Nephron (organoid): Measurements from ENCODE around the gene SBK2.

Experiments
- H3K27ac Mint-ChIP-seq, 3 experiments: 2 replicates each; pipeline ENCODE4 v1.8.0; 2020; ENCODE audit warnings: mixed read lengths in 3 of 3, mild to moderate bottlenecking in 2 of 3, moderate library complexity in 1 of 3
- H3K27me3 Mint-ChIP-seq: 2 replicates; pipeline ENCODE4 v1.8.0; 2021; ENCODE audit warnings: low read depth, mild to moderate bottlenecking, moderate library complexity, mixed read lengths
- H3K36me3 Mint-ChIP-seq: 2 replicates; pipeline ENCODE4 v1.8.0; 2020; ENCODE audit warnings: low read depth, mixed read lengths
- H3K4me1 Mint-ChIP-seq: 2 replicates; pipeline ENCODE4 v1.8.0; 2020; ENCODE audit warnings: mixed read lengths
- H3K4me3 Mint-ChIP-seq, 3 experiments: 2 replicates each; pipeline ENCODE4 v1.8.0; 2020; ENCODE audit warnings: mild to moderate bottlenecking in 3 of 3, mixed read lengths in 3 of 3, moderate library complexity in 2 of 3
- H3K9me3 Mint-ChIP-seq: 2 replicates; pipeline ENCODE4 v1.8.0; 2020; ENCODE audit warnings: mixed read lengths
- TF ChIP-seq, protein P1 (sequence below), 3 experiments: fragments of 200-600 bp; sonication (generic); IDR thresholded peaks; one replicate each; pipeline ENCODE4 v1.5.0; 2021; ENCODE audit warnings: antibody characterized with exemption in 3 of 3; ENCODE audit not compliant: unreplicated experiment in 3 of 3

Gene SBK2

DNA sequence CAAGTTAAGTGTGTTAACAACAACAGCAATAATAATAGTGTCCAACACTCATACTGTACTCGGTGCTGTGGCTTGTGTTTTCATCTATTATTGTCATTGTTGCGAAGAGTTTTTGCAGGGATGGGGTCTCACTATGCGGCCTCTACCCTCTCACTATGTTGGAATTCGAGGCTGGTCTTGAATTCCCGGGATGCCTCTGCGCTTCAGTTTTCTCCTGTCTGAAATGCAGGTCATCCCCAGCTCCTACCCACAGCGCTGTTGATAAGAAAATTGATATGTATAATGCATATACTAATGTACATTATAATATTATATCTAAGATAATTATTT is 13.4 kb upstream of the SBK2 start:
- Mint-ChIP-seq H3K9me3 (no peaks in the 10 kb centered on the region), H3K27me3 (peaks cover 44% of the 10 kb centered on the region), H3K36me3 (no peaks in the 10 kb centered on the region), H3K4me3 (peak overlapping the region in 2 of 3 experiments; percentile 55 to 56), H3K4me1 (peaks cover 37% of the 10 kb centered on the region), H3K27ac (peak overlapping the region in 2 of 3 experiments; percentile 17 to 75)
- TF ChIP-seq, protein P1, sequence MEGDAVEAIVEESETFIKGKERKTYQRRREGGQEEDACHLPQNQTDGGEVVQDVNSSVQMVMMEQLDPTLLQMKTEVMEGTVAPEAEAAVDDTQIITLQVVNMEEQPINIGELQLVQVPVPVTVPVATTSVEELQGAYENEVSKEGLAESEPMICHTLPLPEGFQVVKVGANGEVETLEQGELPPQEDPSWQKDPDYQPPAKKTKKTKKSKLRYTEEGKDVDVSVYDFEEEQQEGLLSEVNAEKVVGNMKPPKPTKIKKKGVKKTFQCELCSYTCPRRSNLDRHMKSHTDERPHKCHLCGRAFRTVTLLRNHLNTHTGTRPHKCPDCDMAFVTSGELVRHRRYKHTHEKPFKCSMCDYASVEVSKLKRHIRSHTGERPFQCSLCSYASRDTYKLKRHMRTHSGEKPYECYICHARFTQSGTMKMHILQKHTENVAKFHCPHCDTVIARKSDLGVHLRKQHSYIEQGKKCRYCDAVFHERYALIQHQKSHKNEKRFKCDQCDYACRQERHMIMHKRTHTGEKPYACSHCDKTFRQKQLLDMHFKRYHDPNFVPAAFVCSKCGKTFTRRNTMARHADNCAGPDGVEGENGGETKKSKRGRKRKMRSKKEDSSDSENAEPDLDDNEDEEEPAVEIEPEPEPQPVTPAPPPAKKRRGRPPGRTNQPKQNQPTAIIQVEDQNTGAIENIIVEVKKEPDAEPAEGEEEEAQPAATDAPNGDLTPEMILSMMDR (IDR thresholded peaks at IDR 0.05; ENCODE audit: unreplicated experiment in 3 of 3), result no peak

- H3K36me3 Mint-ChIP-seq, result no peaks in the 10 kb centered on the region
- TF ChIP-seq, protein P1 (IDR thresholded peaks at IDR 0.05; ENCODE audit: unreplicated experiment in 3 of 3), result no peak
- peak overlapping the region in 2 of 3 experiments; percentile 55 to 56 for H3K4me3 Mint-ChIP-seq
- peaks cover 40% of the 10 kb centered on the region for H3K4me1 Mint-ChIP-seq
- no peaks in the 10 kb centered on the region for H3K9me3 Mint-ChIP-seq
- H3K27me3 Mint-ChIP-seq, result peaks cover 41% of the 10 kb centered on the region
- peak overlapping the region in 2 of 3 experiments; percentile 17 to 75 for H3K27ac Mint-ChIP-seq
These were observed 12.8 kb upstream of the SBK2 start for GRCh38 chr19:55549500-55550320.

- no peaks in the 10 kb centered on the region for H3K36me3 Mint-ChIP-seq
- H3K27me3 Mint-ChIP-seq, result peaks cover 28% of the 10 kb centered on the region
- TF ChIP-seq, protein P1 (IDR thresholded peaks at IDR 0.05; ENCODE audit: unreplicated experiment in 3 of 3), result no peak
- H3K4me1 Mint-ChIP-seq, result peaks cover 31% of the 10 kb centered on the region
- peak overlapping the region; percentile 25 to 54 (median 33) for H3K27ac Mint-ChIP-seq
- no peak overlapping the region for H3K4me3 Mint-ChIP-seq
- peaks cover 3% of the 10 kb centered on the region for H3K9me3 Mint-ChIP-seq
These were observed 10.1 kb upstream of the SBK2 start for GRCh38 chr19:55546822-55547614.

- H3K27me3 Mint-ChIP-seq, result peaks cover 28% of the 10 kb centered on the region
These were observed 9.1 kb upstream of the SBK2 start for GRCh38 chr19:55546011-55546410.

GRCh38 chr19:55545443-55545842 is 8.5 kb upstream of the SBK2 start, which contains the start of gene SBK3:
TSS of gene SBK3 (minus strand) at chr19:55545543. CDS start at chr19:55545543, 0 bp downstream.
- TF ChIP-seq, protein P1 (IDR thresholded peaks at IDR 0.05; ENCODE audit: unreplicated experiment in 3 of 3), result no peak
- peak within 1 kb of the TSS in 1 of 3 experiments; percentile 5 for H3K4me3 Mint-ChIP-seq
- H3K36me3 Mint-ChIP-seq, result no peaks in the 10 kb centered on the region

More at GRCh38 chr19:55546011-55546410, 9.1 kb upstream of the SBK2 start:
- peak overlapping the region in 1 of 3 experiments; percentile 7 for H3K27ac Mint-ChIP-seq
- peaks cover 37% of the 10 kb centered on the region for H3K4me1 Mint-ChIP-seq
- no peak overlapping the region for H3K4me3 Mint-ChIP-seq
- peaks cover 7% of the 10 kb centered on the region for H3K9me3 Mint-ChIP-seq
- no peaks in the 10 kb centered on the region for H3K36me3 Mint-ChIP-seq
- TF ChIP-seq, protein P1 (IDR thresholded peaks at IDR 0.05; ENCODE audit: unreplicated experiment in 3 of 3), result no peak

More at GRCh38 chr19:55545443-55545842, 8.5 kb upstream of the SBK2 start, which contains the start of gene SBK3:
- Mint-ChIP-seq H3K9me3 (peaks cover 7% of the 10 kb centered on the region), H3K27ac (peak within 1 kb of the TSS in 2 of 3 experiments; percentile 7 to 32), H3K4me1 (peaks cover 37% of the 10 kb centered on the region), H3K27me3 (peaks cover 28% of the 10 kb centered on the region)
